Bronchial epithelial cell (primary cell): ENCODE measurements around the gene GFRA4. TPM values are rescaled to one million over a fixed set of nuclear protein-coding genes. Genes with fewer than 3 reads are reported as not detected.

Source experiments
- DNase-seq: peaks from one replicate; pipeline ENCODE4 v3.0.0-alpha.2; 2010; ENCODE audit warnings: low read depth
- FAIRE-seq: peaks from 2 replicates; lab custom pipeline; 2011; peaks lifted over from hg19 to GRCh38; lab: Jason Lieb, UNC
- H3K27me3 ChIP-seq: 2 replicates; pipeline ENCODE4 v1.5.1; 2011; ENCODE audit warnings: low read length; ENCODE audit not compliant: control insufficient read depth, insufficient read depth
- H3K36me3 ChIP-seq: 2 replicates; pipeline ENCODE4 v1.5.1; 2011; ENCODE audit warnings: low read length; ENCODE audit not compliant: control insufficient read depth, insufficient read depth
- H3K4me3 ChIP-seq: 2 replicates; pipeline ENCODE4 v1.5.1; 2011; ENCODE audit warnings: mild to moderate bottlenecking, low read depth, low read length, control low read depth
- CTCF ChIP-seq: IDR thresholded peaks from 2 replicates; pipeline ENCODE4 v1.5.1; 2011; ENCODE audit warnings: mild to moderate bottlenecking, moderate library complexity, low read length, control low read depth, inconsistent platforms; ENCODE audit not compliant: insufficient read depth, severe bottlenecking
- total RNA-seq: library from RNA; depleted of rRNA; stranded (reverse); fragments of >200 nt; gene quantifications from 2 replicates; pipeline ENCODE4 v1.2.1, GENCODE V29; 2014

Gene GFRA4
- total RNA-seq, 1 donor from 2014 or later: not detected

GRCh38 chr20:3674447-3674846 is 11.2 kb upstream of the GFRA4 start:
- FAIRE-seq (no peak), DNase-seq (no peak)
- Histone ChIP-seq H3K36me3 (no peaks in the 10 kb centered on the region), H3K27me3 (peaks cover 33% of the 10 kb centered on the region), H3K4me3 (no peak overlapping the region)
- TF ChIP-seq CTCF: no peak

DNA sequence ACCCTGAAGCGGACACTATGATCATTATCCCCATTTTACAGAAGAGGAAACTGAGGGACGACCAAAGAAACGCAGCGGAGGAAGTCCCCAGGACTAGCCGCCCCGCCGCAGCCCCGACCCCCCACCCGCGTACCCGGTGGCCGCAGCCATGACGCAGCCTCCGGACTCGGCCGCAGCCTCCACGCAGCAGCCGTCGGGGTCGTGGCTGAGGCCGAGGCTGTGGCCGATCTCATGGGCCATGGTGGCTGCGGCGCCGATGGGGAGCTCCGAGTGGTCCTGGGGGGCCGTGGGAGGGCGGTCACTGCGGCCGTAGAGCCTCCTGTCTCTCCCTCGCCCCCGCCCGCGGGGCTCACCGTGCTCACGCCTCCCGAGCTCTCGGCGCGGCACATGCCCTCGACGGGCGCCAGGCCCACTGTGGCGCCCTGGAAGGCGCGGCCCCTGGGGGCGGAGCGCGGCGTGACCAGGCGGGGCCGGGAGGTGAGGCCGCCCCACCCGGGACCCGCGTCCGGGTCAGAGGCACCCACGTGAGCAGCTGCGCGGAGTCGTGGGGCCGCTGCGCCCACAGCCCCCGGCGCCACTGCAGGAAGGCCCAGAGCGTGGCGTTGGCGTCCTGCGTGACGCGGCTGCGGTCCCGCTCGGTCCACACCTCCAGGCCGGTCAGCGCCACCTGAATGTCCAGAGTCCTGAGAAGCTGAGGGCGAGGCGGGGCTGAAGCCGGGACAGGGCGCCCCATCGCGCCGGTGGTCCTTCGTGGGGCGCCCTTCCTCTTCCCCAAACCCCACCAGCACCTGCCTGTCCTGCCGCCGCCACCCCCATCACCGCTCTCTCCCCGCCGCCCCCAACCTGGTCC is 10.2 kb upstream of the GFRA4 start:
- H3K27me3 ChIP-seq: peaks cover 32% of the 10 kb centered on the region
- DNase-seq (no peak), FAIRE-seq (no peak)
- H3K4me3 ChIP-seq: no peak overlapping the region
- TF ChIP-seq CTCF: no peak
- no peaks in the 10 kb centered on the region for H3K36me3 ChIP-seq

DNA sequence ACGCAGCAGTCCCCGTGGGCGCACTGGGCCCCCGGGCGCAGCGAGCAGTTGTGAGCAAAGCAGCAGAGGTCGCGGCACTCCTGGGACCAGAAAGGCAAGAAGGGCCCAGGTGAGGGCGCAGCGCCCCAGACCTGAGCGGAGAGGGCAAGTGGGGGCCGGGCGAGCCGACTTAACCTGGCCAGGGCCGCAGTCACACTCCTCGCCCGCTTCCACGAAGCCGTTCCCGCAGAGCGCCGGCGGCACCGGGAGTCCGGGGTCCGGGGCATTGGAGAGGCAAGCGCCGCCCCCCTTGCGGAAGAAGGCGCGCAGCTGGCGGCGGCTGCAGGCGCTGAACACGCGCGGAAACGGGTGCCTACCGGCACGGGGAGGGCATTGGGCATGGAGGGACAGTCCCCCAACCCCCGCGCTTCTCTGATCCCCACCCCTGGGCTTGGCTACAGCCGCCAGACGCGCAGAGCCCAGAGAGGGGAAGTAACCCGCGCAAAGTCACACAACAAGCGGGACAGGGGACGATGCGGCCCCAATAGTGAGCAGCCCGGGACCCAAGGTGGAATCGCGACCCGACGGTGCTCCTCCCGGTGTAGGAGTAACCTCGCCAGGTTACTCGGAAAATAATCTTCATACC is 9.5 kb upstream of the GFRA4 start:
- no peak for FAIRE-seq
- H3K4me3 ChIP-seq: no peak overlapping the region
- H3K36me3 ChIP-seq: no peaks in the 10 kb centered on the region
- TF ChIP-seq CTCF: no peak
- DNase-seq: no peak
- H3K27me3 ChIP-seq: peaks cover 29% of the 10 kb centered on the region

- TF ChIP-seq CTCF: no peak
- Histone ChIP-seq H3K4me3 (no peak overlapping the region), H3K27me3 (peaks cover 29% of the 10 kb centered on the region), H3K36me3 (no peaks in the 10 kb centered on the region)
- DNase-seq (no peak), FAIRE-seq (no peak)
These were observed 8.9 kb upstream of the GFRA4 start for GRCh38 chr20:3671986-3672546.

- FAIRE-seq (no peak), DNase-seq (no peak)
- Histone ChIP-seq H3K4me3 (no peak overlapping the region), H3K36me3 (no peaks in the 10 kb centered on the region), H3K27me3 (peaks cover 26% of the 10 kb centered on the region)
- TF ChIP-seq CTCF: no peak
These were observed 7.7 kb upstream of the GFRA4 start for GRCh38 chr20:3670945-3671344.
